H1 (cell line): Measurements from ENCODE around the gene SULT2B1. TPM values are rescaled to one million over a fixed set of nuclear protein-coding genes. Genes with fewer than 3 reads are reported as not detected.

ENCODE experiments used
- CTCF ChIA-PET: fragments of 300-600 bp; sonication (Branson Sonifier 250); formaldehyde crosslinking; loops from one replicate; lab custom pipeline; 2021; ENCODE audit not compliant: partially characterized antibody; lab: Charles Lee
- POLR2A ChIA-PET: fragments of 300-600 bp; sonication (Branson Sonifier 250); formaldehyde crosslinking; loops from one replicate; lab custom pipeline; 2021; ENCODE audit warnings: inconsistent platforms; ENCODE audit not compliant: partially characterized antibody; lab: Charles Lee
- DNase-seq, 2 experiments: peaks; one replicate each; pipeline versions ENCODE4 v3.0.0 to v3.0.0-alpha.2; 2010 to 2022; ENCODE audit warnings: low spot score in 2 of 2, low read depth in 1 of 2, mixed read lengths in 1 of 2
- FAIRE-seq: peaks from 2 replicates; lab custom pipeline; 2011; peaks lifted over from hg19 to GRCh38; lab: Jason Lieb, UNC
- H2AFZ ChIP-seq: 2 replicates; pipeline ENCODE4 v1.8.1; 2012; ENCODE audit warnings: low read length, inconsistent platforms
- H2AK5ac ChIP-seq: 2 replicates; pipeline ENCODE4 v1.6.1; 2013; ENCODE audit warnings: low read depth, low read length
- H2BK120ac ChIP-seq: replicated peaks from 2 replicates; pipeline ENCODE3; 2013; ENCODE audit warnings: low read depth, low read length, inconsistent platforms
- H2BK12ac ChIP-seq: 2 replicates; pipeline ENCODE4 v1.6.1; 2013; ENCODE audit warnings: low read depth, low read length
- H2BK15ac ChIP-seq: 2 replicates; pipeline ENCODE4 v1.6.1; 2013; ENCODE audit warnings: low read length
- H2BK20ac ChIP-seq: 2 replicates; pipeline ENCODE4 v1.6.1; 2013; ENCODE audit warnings: low read length
- H2BK5ac ChIP-seq: 2 replicates; pipeline ENCODE4 v1.6.1; 2013; ENCODE audit warnings: low read depth, low read length
- H3K14ac ChIP-seq: 2 replicates; pipeline ENCODE4 v1.6.1; 2013; ENCODE audit warnings: inconsistent platforms; ENCODE audit not compliant: insufficient read length
- H3K18ac ChIP-seq: 2 replicates; pipeline ENCODE4 v1.6.1; 2013; ENCODE audit warnings: low read length; ENCODE audit errors: extremely low read depth
- H3K23ac ChIP-seq: 2 replicates; pipeline ENCODE4 v1.6.1; 2013; ENCODE audit warnings: inconsistent platforms; ENCODE audit not compliant: insufficient read length
- H3K23me2 ChIP-seq: 2 replicates; pipeline ENCODE4 v1.6.1; 2013; ENCODE audit warnings: low read depth, low read length
- H3K27ac ChIP-seq: 2 replicates; pipeline ENCODE4 v1.6.1; 2011; ENCODE audit warnings: low read depth, low read length, inconsistent platforms
- H3K27me3 ChIP-seq, 4 experiments: replicated peaks in 1 of 4; 1 replicate in 1 of 4; 2 replicates in 3 of 4; pipeline versions ENCODE4 v1.6.1 to v1.8.1; 2011 to 2013; ENCODE audit warnings: low read length in 3 of 4, mild to moderate bottlenecking in 3 of 4, inconsistent platforms in 2 of 4, mixed read lengths in 2 of 4, moderate library complexity in 1 of 4; ENCODE audit not compliant: control insufficient read depth in 3 of 4, insufficient read depth in 3 of 4; ENCODE audit errors: extremely low read depth in 1 of 4
- H3K36me3 ChIP-seq, 4 experiments: 2 replicates each; pipeline versions ENCODE4 v1.6.1 to v1.8.1; 2011 to 2013; ENCODE audit warnings: mild to moderate bottlenecking in 4 of 4, low read length in 3 of 4, moderate library complexity in 2 of 4, control low read depth in 1 of 4, inconsistent platforms in 1 of 4; ENCODE audit not compliant: insufficient read depth in 4 of 4, control insufficient read depth in 2 of 4
- H3K4ac ChIP-seq: replicated peaks from 2 replicates; pipeline ENCODE3; 2013; ENCODE audit warnings: low read length, low read depth, mixed read lengths, inconsistent platforms; ENCODE audit not compliant: insufficient read length
- H3K4me1 ChIP-seq, 4 experiments: replicated peaks in 1 of 4; 1 replicate in 1 of 4; 2 replicates in 3 of 4; pipeline versions ENCODE4 v1.6.1 to v1.8.1; 2011 to 2013; ENCODE audit warnings: low read length in 3 of 4, inconsistent platforms in 2 of 4, mixed read lengths in 1 of 4; ENCODE audit not compliant: insufficient read depth in 4 of 4, control insufficient read depth in 3 of 4
- H3K4me2 ChIP-seq, 2 experiments: 2 replicates each; pipeline versions ENCODE4 v1.6.1 to v1.8.1; 2011 to 2013; ENCODE audit warnings: low read depth in 2 of 2, low read length in 2 of 2, control low read depth in 1 of 2, inconsistent platforms in 1 of 2, mild to moderate bottlenecking in 1 of 2; ENCODE audit not compliant: insufficient read depth in 1 of 2
- H3K4me3 ChIP-seq, 4 experiments: fragments of 200-600, 300-600 bp in 1 of 4; sonication (generic), shearing (Covaris generic), sonication (Bioruptor Twin) in 1 of 4; 2 replicates each; pipeline versions ENCODE4 v1.5.1 to v1.8.1; 2011 to 2016; ENCODE audit warnings: low read length in 4 of 4, low read depth in 3 of 4, control low read depth in 2 of 4, inconsistent platforms in 2 of 4, mild to moderate bottlenecking in 2 of 4, mixed read lengths in 1 of 4, moderate library complexity in 1 of 4; ENCODE audit not compliant: insufficient read depth in 2 of 4; ENCODE audit errors: extremely low read depth in 1 of 4
- H3K56ac ChIP-seq: replicated peaks from 2 replicates; pipeline ENCODE3; 2013; ENCODE audit warnings: low read depth, mild to moderate bottlenecking, mixed read lengths, low read length, inconsistent platforms; ENCODE audit not compliant: insufficient read length
- H3K79me1 ChIP-seq: 2 replicates; pipeline ENCODE4 v1.6.1; 2013; ENCODE audit warnings: low read depth, low read length, control low read depth
- H3K79me2 ChIP-seq, 2 experiments: 2 replicates each; pipeline versions ENCODE4 v1.6.1 to v1.8.1; 2012 to 2013; ENCODE audit warnings: low read length in 2 of 2, mild to moderate bottlenecking in 2 of 2, inconsistent platforms in 1 of 2; ENCODE audit not compliant: insufficient read depth in 2 of 2, control insufficient read depth in 1 of 2
- H3K9ac ChIP-seq, 4 experiments: replicated peaks in 1 of 4; 1 replicate in 1 of 4; 2 replicates in 3 of 4; pipeline versions ENCODE4 v1.6.1 to v1.8.1; 2011 to 2013; ENCODE audit warnings: low read depth in 3 of 4, low read length in 3 of 4, control low read depth in 2 of 4, mild to moderate bottlenecking in 2 of 4, moderate library complexity in 2 of 4, inconsistent platforms in 1 of 4; ENCODE audit errors: extremely low read depth in 1 of 4
- H3K9me3 ChIP-seq, 2 experiments: 2 replicates each; pipeline versions ENCODE4 v1.6.1 to v1.8.1; 2012 to 2013; ENCODE audit warnings: mild to moderate bottlenecking in 2 of 2, moderate library complexity in 2 of 2, control low read depth in 1 of 2, inconsistent platforms in 1 of 2, low read depth in 1 of 2, low read length in 1 of 2, mixed read lengths in 1 of 2; ENCODE audit not compliant: insufficient read depth in 2 of 2
- H4K20me1 ChIP-seq, 2 experiments: replicated peaks in 1 of 2; 2 replicates each; pipeline versions ENCODE3 to v1.8.1; 2011 to 2013; ENCODE audit warnings: inconsistent platforms in 2 of 2, low read length in 2 of 2, mild to moderate bottlenecking in 1 of 2; ENCODE audit not compliant: insufficient read depth in 2 of 2, control insufficient read depth in 1 of 2
- H4K5ac ChIP-seq: 2 replicates; pipeline ENCODE4 v1.6.1; 2013; ENCODE audit warnings: low read length, low read depth, mixed read lengths, inconsistent platforms; ENCODE audit not compliant: insufficient read length
- H4K8ac ChIP-seq: 2 replicates; pipeline ENCODE4 v1.8.0; 2013; ENCODE audit warnings: mild to moderate bottlenecking, moderate library complexity, low read length, inconsistent platforms; ENCODE audit not compliant: insufficient read depth; ENCODE audit errors: extremely low read depth
- H4K91ac ChIP-seq: replicated peaks from 2 replicates; pipeline ENCODE3; 2013; ENCODE audit warnings: low read length, mixed read lengths, inconsistent platforms; ENCODE audit not compliant: insufficient read length
- ASH2L ChIP-seq: fragments of 200-600, 300-600 bp; sonication (generic); IDR thresholded peaks from one replicate; pipeline ENCODE4 v1.7.1; 2017; ENCODE audit warnings: low read length
- CBX8 ChIP-seq: fragments of 300-800, 300-1000 bp; sonication (generic); IDR thresholded peaks from 2 replicates; pipeline ENCODE4 v1.7.1; 2016; ENCODE audit warnings: low read depth, low read length, borderline replicate concordance
- CREB1 ChIP-seq: IDR thresholded peaks from 2 replicates; pipeline ENCODE4 v1.6.1; 2012; ENCODE audit warnings: inconsistent platforms
- EZH2 ChIP-seq: fragments of 200-600 bp; sonication (generic); IDR thresholded peaks from 2 replicates; pipeline ENCODE4 v1.7.1; 2012; ENCODE audit warnings: low read depth, mild to moderate bottlenecking, moderate library complexity, low read length, inconsistent platforms; ENCODE audit not compliant: severe bottlenecking
- GTF2F1 ChIP-seq: IDR thresholded peaks from 2 replicates; pipeline ENCODE4 v1.6.1; 2012; ENCODE audit warnings: low read depth, low read length, improper control_type of control experiment, borderline replicate concordance
- HDAC2 ChIP-seq, 2 experiments: fragments of 300-600 bp in 1 of 2; sonication (generic) in 1 of 2; IDR thresholded peaks; 2 replicates each; pipeline ENCODE4 v1.6.1; 2011 to 2012; ENCODE audit warnings: low read depth in 2 of 2, low read length in 2 of 2, mild to moderate bottlenecking in 2 of 2, moderate library complexity in 2 of 2, borderline replicate concordance in 1 of 2, inconsistent platforms in 1 of 2
- KDM5A ChIP-seq: fragments of 200-600 bp; IDR thresholded peaks from 2 replicates; pipeline ENCODE4 v1.7.1; 2012; ENCODE audit warnings: mild to moderate bottlenecking, low read length, inconsistent platforms, mixed read lengths
- SIX5 ChIP-seq: IDR thresholded peaks from 2 replicates; pipeline ENCODE4 v1.6.1; 2011; ENCODE audit warnings: mild to moderate bottlenecking, low read depth, low read length
- SRF ChIP-seq: IDR thresholded peaks from 2 replicates; pipeline ENCODE4 v1.6.1; 2011; ENCODE audit warnings: mild to moderate bottlenecking, low read depth, low read length, moderate library complexity
- WGBS, 2 experiments: shearing (Covaris generic) in 1 of 2; methylation state at CpG; one replicate each; pipeline versions ENCODE4 v1.1.6 to v1.1.7; 2013 to 2015; ENCODE audit warnings: low lambda C conversion rate in 2 of 2, mixed read lengths in 2 of 2, inconsistent platforms in 1 of 2, low coverage in 1 of 2, missing lambda C conversion rate in 1 of 2; ENCODE audit not compliant: insufficient replicate concordance in 2 of 2, insufficient coverage in 1 of 2, insufficient read length in 1 of 2; ENCODE audit errors: extremely low coverage in 1 of 2, missing lambda C conversion rate in 1 of 2; 5-methylcytosine and 5-hydroxymethylcytosine counted together
- polyA plus RNA-seq, 7 experiments: library from polyadenylated mRNA; depleted of rRNA in 3 of 7; stranded (reverse) in 5 of 7; unstranded in 2 of 7; fragments of >200 nt in 5 of 7; fragments of 200-250 nt in 2 of 7; gene quantifications; 1 replicate in 5 of 7; 2 replicates in 1 of 7; 4 replicates in 1 of 7; pipeline versions ENCODE4 v1.2.1 to v1.2.3, GENCODE V29; 2011 to 2013; ENCODE audit warnings: missing spikeins in 2 of 7, mixed read lengths in 2 of 7
- total RNA-seq: library from RNA; stranded (reverse); fragmentation: NEBNext Ultra II Directional; extraction: Animal tissue kit (Norgen Biotek cat#: 25700); gene quantifications from 2 replicates; pipeline ENCODE4 v1.2.1, GENCODE V29; 2021

The SULT2B1 gene
- total and polyA plus RNA-seq, 2 of the 8 experiments (the other 6 are each of a cell fraction or from before 2014, with no cell fraction given) = 1.5 to 2.6 TPM

DNA sequence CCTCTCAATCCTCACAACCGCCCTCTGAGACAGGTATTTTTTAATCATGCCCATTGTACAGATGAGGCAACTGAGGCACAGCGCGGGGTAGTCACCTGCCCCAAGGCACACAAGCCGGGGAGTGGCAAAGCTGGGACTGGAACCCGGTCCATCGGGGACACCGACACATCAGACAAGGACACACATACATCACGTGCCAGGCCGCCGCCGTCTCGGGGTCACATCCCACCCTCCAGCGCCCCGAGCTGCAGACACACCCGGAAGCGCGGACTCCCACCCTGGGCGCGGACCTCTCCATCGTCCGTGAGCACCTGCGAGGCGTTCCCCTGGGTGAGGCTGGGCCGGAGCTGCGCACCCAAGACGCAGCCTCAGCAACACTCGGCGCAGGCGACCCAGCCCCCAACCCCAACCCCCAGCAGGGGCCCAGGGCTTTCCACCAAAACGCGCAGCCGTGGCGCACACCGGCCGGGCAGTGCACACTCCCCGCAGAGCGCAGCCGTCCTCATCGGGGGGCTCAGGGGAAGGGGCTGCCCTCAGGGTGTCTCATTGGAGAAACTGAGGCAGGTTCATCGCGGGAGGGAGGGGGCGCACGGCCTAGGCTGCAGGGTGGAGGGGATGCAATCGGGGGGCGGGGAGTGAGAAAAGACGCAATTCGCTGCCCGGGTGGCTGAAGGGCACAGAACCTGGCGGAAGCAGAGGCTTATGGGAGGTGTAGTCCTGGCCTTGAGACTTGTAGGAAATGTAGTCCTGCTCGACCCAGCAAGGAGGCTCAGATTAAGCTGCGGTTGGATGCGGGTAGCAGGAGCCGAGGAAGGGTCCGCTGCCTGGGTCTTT, 38.5 kb upstream of the SULT2B1 start:
- H2BK12ac ChIP-seq = no peak overlapping the region
- H3K4me3 ChIP-seq = peak overlapping the region; percentile 51 to 81 (median 69)
- no peak overlapping the region for H2BK20ac ChIP-seq
- H2BK15ac ChIP-seq = 0 out of 2 replicates have a peak overlapping the region, but pooled peaks have one; percentile 61
- H2BK5ac ChIP-seq = peak overlapping the region; percentile 71; the same call in 1 of the 2 replicates
- CTCF ChIA-PET = interaction anchor here (0.6 to 1.7 kb wide), 5 partner anchors 9 to 176 kb away, joined by 3 to 15 read pairs (median 4); no protein-coding TSS in a partner anchor
- POLR2A ChIA-PET = interaction anchor here (0.6 to 2.0 kb wide), 13 partner anchors 11 to 106 kb away, joined by 3 to 7 read pairs (median 3); partner anchors contain the start of genes FAM83E, RPL18, SPHK2 and SULT2B1
- H4K20me1 ChIP-seq = peaks cover 0 to 4% of the 10 kb centered on the region in 2 experiments
- no peak overlapping the region for H3K14ac ChIP-seq
- no peak overlapping the region for H2BK120ac ChIP-seq
- WGBS, 2 experiments = 9% methylated on average over 40 of the region's 54 CpGs; no CpG with 5 or more reads in 1 of the 2 experiments
- no peak overlapping the region for H3K27ac ChIP-seq
- peak overlapping the region; percentile 96 for H4K5ac ChIP-seq
- DNase-seq (peak in 1 of 2 experiments; percentile 87), FAIRE-seq (peak; percentile 28)
- H3K4ac ChIP-seq = peak overlapping the region; percentile 44
- H3K27me3 ChIP-seq = peaks cover 0 to 12% (median 9%) of the 10 kb centered on the region in 4 experiments; a peak in 4 of 7 replicates
- H3K79me2 ChIP-seq = no peaks in the 10 kb centered on the region
- H3K18ac ChIP-seq = peak overlapping the region; percentile 95
- H3K9me3 ChIP-seq = no peaks in the 10 kb centered on the region
- H3K56ac ChIP-seq = peak overlapping the region; percentile 75
- no peaks in the 10 kb centered on the region for H3K36me3 ChIP-seq
- peak overlapping the region; percentile 25; the same call in 1 of the 2 replicates for H2AFZ ChIP-seq
- H3K4me2 ChIP-seq = peak overlapping the region; percentile 77 to 91
- H3K9ac ChIP-seq = peak overlapping the region in 2 of 4 experiments; percentile 42; a peak in 3 of 7 replicates
- H3K79me1 ChIP-seq = no peaks in the 10 kb centered on the region
- no peak overlapping the region for H2AK5ac ChIP-seq
- peaks cover 25% of the 10 kb centered on the region for H3K23me2 ChIP-seq
- H3K23ac ChIP-seq = no peak overlapping the region
- peak overlapping the region; percentile 86; the same call in 1 of the 2 replicates for H4K8ac ChIP-seq
- peak overlapping the region; percentile 64 for H4K91ac ChIP-seq
- peaks cover 0 to 23% (median 12%) of the 10 kb centered on the region in 4 experiments; a peak in 5 of 7 replicates for H3K4me1 ChIP-seq
- TF ChIP-seq ASH2L (peak; percentile 84), SRF (no peak), CREB1 (peak; percentile 47; the same call in 1 of the 2 replicates), GTF2F1 (no peak), CBX8 (no peak), HDAC2 (IDR thresholded peaks at IDR 0.05; ENCODE audit: borderline replicate concordance in 1 of 2, low read depth in 2 of 2, low read length in 2 of 2) (peak in 1 of 2 experiments; percentile 98; a peak in 1 of 4 replicates), EZH2 (no peak), SIX5 (peak; percentile 91), KDM5A (no peak)
